DMS 273 (cell line): Measurements from ENCODE around the gene KATNAL1.
"Not testable (repeated sequence)": the region's sequence is repeated elsewhere in the genome, so short reads cannot be mapped to it uniquely, and the experiment has no call there.

Experiments used
- DNase-seq: peaks from one replicate; lab custom pipeline; 2025; ENCODE audit not compliant: unreplicated experiment; lab: John Stamatoyannopoulos, UW

The KATNAL1 gene

DNA sequence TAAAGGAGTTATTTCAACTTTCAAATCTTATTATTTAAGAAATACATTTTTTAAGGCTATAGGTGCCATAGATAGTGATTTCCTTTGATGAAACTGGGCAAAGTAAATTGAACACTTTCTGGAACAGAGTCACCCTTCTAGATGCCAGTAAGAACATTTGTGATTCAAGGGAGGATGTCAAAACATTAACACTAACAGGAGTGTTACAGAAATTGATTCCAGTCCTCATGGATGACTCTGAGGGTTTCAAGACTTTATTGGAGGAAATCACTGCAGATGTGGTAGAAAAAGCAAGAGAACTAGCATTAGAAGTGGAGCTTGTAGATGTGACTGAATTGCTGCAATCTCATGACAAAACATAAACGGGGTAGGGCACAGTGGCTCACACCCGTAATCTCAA lies 12.2 kb downstream of the KATNAL1 start:
- no peak for DNase-seq

DNA sequence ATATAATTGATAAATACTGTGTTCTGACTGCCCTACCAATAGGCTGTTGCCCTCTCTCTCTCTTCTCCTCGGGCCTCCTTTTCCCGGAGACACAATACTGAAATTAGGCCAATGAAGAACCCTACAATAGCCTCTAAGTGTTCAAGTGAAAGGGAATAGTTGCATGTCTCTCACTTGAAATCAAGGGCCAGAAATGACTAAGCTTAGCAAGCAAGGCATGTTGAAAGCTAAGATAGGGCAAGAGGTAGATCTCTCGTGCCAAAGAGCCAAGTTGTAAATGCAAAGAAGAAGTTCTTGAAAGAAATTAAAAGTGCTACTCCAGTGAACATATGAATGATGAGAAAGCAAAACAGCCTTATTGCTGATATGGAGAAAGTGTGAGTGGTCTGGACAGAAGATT lies 13.3 kb downstream of the KATNAL1 start:
- DNase-seq = no peak

DNA sequence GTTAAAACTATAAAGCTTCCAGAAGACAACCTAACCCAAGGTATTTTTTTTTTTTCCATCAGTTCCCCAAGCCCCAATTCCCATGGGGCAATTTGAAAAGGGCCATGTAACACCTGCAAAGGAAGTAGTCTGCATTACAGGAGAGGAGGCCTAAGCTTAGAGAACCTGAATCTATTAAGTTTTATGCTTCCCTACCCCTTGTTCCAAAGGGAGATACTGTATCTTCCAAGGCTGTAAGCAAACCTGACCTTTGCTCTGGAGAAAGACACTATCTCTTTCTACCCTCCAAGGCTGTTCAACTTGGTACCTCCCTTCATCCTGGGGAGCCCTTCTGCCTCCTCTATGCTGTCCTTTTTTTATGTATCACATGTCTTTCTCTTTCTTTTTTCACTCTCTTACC lies 15.0 kb downstream of the KATNAL1 start:
- no peak for DNase-seq

DNA sequence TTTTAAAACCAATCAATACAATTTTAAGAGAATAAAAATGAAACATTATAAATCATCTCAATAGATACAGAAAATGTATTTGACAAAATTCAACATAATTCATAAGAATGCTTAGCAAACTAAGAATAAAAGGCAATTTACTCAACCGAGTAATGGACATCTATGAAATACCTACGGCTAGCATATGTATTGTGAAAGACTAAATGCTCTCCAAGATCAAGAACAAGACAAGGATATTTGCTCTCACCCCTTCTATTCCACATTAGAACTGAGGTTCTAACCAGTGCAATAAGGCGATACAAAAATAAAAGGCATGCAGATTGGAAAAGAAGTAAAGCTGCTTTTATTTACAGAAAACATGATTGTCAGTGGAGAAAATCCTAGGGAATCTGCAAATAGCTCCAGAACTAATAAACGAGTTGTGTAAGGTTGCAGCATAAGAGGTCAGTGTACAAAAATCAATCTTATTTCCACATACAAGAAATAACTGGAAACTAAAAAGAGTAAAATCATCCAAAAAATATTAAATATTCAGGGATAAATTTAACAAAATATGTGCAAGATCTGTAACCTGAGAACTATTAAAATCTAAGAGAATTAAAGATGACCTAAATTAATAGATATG lies 16.4 kb downstream of the KATNAL1 start:
- DNase-seq = no peak

DNA sequence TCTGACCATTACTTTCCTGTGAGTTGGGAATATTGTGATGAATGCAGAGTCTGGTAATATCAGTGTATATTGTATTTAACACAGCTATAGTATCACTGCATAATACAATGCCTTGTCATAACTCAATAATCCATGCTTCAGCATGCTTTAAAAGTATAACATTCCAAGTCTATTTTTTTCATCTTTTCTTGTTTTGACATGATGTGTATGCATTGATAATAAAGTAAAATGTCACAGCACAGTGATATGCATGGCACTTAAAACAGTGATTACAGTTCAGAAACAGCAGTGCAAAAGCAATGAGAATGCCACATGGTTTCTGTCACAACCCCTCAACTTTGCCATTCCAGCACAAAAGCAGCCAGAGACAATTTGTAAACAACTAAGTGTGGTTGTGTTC lies 17.8 kb downstream of the KATNAL1 start:
- DNase-seq = no peak

DNA sequence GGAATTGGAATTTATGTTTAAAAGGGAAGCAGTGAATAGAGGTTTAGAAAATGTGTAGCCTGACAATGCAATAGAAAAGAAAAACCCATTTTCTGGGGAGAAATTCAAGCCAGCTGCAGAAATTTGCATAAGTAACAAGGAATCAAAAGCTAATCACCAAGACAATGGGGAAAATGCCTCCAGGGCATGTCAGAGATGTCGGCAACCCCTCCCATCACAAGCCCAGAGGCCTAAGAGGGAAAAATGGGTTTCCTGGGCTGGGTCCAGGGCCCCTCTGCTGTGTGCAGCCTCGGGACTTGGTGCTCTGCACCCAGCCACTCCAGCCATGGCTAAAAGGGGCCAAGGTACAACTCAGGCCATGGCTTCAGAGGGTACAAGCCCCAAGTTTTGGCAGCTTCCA lies 21.3 kb downstream of the KATNAL1 start:
- not testable (repeated sequence) for DNase-seq

DNA sequence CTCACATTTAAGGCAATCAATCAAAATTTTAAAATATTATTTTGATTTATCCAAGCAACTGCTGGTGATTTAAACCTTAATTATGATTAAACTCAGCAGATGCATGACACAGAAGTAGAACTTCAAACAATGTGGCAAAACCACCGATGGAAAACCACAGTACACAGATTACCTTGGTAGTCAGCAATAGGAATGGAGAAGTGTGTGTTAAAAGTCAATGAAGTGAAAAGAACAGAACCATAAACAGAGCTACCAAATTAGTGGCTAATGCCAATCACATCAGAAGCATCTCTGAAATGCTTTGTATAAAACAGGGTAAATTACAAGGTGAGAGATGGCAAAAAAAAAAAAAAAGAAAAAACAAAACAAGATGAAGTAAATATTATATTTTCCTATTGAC lies 31.2 kb downstream of the KATNAL1 start:
- DNase-seq = no peak

DNA sequence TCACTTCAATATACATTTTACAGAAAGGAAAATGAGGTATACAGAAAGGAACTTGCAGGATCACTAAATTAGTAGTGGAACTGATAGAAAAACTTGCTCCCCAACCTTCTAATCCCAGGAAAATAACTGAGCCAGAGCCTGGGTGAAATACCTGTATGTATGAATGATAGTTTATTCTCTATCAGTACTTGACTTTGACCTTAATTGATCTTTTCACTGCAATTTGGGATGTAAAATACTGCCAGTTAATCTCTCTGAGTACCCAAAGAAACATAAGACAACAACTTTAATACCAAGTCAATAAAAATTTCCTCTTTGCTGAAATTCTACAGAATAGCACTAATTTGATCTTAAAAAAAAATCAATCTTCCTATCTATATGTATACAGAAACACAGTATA lies 33.3 kb downstream of the KATNAL1 start:
- no peak for DNase-seq

DNA sequence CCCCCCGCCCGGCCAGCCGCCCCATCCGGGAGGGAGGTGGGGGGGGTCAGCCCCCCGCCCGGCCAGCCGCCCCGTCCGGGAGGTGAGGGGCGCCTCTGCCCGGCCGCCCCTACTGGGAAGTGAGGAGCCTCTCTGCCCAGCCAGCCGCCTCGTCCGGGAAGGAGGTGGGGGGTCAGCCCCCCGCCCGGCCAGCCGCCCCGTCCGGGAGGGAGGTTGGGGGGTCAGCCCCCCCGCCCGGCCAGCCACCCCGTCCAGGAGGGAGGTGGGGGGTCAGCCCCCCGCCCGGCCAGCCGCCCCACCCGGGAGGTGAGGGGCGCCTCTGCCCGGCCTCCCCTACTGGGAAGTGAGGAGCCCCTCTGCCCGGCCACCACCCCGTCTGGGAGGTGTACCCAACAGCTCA lies 37.3 kb downstream of the KATNAL1 start:
- DNase-seq = not testable (repeated sequence)

DNA sequence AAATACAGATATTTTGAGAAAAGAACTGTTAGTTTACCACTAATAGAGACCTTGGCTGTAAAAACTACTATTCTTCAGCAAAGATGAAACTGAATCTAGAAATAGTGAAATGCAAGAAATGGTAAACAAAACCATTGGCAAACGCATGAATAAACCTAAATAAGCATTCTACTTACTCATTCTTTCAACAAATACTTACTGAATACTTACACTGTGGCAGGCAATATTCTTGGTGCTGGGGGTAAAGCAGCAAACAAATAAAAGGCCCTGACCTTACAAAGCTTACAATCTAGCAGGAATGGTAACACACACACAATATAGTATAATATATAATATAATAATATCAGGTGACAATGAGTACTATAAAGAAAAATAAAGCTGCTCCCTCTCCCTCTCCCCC lies 38.7 kb downstream of the KATNAL1 start:
- no peak for DNase-seq

DNA sequence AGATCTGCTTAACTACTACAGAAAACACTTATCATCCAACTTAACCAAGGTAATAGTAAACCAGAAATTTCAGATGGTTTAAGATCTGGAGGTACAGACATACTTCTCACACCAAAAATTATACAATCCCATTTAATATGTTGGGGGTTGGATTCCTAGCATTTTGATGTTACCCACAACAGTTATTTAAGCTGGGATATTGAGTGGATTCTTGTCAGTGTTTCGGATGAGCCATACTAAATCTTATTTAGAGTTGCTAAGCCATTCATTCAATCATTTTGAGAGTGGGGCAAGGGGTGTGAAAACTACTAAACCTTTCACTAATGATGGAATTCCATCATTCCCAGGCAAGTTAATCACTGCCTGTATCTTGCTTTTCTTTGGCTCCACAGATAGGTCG lies 40.6 kb downstream of the KATNAL1 start:
- no peak for DNase-seq

DNA sequence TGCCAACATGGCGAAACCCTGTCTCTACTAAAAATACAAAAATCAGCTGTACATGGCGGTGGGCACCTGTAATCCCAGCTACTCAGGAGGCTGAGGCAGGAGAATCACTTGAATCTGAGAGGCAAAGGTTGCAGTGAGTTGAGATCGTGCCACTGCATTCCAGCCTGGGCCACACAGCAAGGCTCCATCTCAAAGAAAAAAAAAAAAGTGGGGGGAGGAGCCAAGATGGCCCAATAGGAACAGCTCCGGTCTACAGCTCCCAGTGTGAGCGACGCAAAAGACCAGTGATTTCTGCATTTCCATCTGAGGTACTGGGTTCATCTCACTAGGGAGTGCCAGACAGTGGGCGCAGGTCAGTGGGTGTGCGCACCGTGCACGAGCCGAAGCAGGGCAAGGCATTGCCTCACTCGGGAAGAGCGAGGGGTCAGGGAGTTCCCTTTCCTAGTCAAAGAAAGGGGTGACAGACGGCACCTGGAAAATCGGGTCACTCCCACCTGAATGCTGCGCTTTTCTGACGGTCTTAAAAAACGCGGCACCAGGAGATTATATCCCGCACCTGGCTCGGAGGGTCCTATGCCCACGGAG lies 48.1 kb downstream of the KATNAL1 start:
- DNase-seq = not testable (repeated sequence)

DNA sequence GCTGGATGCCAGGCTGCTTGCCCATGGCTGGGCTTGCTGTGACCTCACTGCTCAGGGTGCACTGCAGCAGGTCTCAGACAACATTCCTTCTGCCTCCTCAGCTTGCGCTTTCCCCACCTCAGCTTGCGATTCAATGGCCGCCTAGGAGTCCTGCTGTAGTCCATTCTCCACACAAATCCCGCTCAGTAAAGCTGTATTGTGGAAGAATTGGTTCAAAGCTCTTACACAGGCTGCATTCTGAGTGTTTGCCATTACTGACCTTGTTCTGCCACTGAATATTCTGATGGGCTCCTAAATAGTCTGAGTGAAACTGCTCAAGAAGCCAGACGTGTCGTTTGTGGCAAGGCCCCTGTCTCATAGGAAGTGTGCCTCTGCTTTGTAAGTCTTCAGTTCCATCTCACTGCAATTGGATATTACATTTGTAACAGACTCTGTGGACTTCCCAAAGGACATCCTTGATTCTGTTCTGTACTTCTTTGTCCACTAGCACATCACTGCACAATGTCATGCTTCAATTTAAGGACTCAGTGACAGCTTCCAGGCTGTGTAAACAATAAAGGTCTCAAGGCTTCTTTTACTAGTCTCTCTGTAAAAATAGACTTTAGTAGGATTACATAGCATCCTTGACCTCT lies 49.8 kb downstream of the KATNAL1 start:
- no peak for DNase-seq

DNA sequence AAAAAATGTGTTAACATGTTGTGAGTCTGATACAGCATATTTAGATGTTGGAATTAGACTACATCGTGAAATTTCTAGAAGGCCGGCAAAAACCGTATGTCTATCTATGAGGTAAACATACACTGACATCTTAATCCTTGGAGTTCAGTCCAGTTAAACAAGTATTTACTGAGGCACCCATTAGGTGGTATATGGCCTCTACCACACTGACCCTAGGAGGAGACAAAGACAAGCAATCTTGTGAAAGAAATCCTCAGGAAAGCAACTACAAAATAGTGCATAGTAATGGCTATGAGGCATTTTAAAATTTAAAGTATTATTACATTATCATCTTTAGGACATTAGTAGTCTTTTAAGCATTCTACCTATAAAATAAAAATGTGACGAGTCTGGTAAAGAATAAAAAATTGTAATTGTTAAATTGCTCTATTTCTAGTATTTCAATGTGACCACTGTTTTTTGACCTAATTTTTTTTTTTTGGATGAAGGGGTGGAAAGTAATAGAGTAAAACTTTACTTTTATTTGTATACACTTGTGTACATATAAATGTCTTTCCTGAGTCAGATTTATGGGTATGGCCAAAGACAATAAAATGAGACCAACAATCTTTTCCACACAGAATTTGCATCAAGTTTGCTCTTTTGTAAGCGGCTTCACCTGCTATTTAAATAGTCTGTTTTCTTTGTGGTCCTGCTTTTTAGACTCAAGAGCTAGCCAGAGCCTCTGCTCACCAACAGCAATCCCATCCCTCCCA lies 50.5 kb downstream of the KATNAL1 start:
- no peak for DNase-seq

DNA sequence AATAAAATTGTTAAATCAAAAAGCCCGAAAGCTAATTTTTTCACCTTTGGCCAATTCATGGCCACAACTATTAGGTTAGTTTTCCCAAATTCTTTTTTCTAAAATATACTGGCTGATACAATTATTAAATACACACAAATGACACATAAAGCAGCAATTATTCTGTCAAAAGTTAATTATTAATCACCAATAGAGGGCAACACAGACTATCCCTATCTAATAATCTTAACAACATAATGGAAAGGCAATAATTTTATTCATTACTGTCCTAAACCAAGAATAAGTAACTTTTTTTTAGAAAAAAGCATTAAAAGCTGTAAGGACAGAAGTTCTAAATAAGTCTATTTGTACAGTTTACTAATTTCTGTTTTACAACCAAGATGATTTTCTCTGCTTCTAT lies 51.7 kb downstream of the KATNAL1 start:
- DNase-seq = no peak

DNA sequence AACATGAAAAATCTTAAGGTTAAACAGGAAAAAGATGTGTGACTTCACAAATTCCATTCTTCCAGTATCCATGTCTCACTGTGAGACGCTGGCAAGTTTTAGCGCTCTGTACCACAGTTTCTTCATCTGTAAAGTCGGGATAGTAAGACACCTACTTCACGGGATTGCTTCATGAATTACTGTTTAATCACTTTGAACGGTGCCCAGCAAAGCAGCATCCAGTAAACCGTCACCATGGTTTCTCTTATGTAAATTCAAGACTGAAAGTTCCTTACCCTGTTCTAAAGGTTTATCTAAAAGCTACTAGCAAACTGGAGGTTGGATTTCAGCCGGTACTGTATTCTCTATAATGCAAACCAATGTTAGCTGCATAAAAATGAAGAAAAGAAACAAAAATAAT lies 53.5 kb downstream of the KATNAL1 start:
- DNase-seq = no peak

DNA sequence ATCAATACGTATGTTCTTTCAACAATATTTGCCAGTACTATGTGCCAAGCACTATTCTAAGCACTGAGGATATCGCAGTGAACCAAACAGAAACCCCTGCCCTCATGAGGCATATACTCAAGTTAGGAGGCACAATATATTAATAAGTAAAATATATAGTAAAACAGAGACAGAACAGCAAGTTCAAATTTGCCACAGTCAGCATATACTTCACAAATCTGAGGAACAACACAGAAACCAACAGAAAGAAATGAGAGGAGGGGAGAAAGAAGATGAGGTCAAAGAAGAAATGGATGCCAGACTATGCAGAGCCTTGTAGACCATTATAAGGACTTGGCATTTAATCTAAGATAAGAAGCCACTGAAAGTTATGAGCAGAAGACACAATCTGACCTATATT lies 59.9 kb downstream of the KATNAL1 start:
- DNase-seq = no peak

DNA sequence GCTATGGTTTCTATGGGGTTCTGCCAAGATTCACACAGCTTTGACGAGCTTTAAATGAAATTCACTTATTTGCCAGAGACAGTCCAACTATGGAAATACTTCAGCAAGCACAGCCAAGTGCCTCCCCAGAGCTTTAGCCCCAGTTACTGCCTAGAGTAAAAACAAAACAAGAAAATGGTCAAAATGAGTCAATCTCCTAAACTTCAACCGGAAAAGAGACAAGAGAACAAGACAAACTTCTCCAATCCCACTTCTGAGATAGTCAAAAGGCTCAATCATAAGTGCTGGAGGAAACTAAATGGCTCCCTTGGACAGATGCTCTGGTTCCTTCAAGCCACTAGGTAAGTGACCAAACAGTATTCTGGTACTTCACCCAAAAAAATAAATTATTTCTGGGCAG lies 65.8 kb downstream of the KATNAL1 start:
- no peak for DNase-seq

DNA sequence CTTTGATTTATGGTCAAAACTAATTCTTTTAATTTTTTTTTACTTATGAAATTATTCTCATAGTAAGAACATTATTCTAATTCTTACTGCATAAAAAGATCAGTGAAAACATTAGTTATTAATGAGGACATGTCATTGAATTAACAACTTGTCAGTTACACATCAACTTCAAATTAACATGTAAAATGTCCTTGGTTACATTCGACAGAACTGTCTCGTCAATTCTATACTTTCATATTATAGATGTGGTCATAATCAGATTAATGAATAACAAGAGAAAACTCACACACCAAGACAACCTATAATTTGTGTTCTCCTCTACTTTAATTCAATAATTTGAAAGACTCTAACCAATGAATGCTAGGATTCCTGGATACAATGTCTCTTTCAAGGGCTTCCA lies 66.7 kb downstream of the KATNAL1 start:
- DNase-seq = no peak

DNA sequence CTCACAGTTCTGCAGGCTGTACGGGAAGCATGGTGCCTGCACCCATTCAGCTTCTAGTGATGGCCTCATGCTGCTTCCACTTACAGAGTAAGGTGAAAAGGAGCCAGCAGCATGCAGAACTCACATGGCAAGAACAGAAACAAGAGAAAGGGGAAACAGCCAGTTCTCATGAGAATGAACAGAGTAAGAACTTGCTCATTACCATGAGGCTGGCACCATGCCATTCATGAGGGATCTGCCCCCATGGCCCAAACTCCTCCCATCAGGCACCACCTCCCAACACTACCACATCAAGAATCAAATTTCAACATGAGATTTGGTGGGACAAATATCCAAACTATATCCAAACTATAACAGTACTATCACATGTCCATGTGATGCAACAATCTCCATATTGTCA lies 72.1 kb downstream of the KATNAL1 start:
- DNase-seq = no peak

DNA sequence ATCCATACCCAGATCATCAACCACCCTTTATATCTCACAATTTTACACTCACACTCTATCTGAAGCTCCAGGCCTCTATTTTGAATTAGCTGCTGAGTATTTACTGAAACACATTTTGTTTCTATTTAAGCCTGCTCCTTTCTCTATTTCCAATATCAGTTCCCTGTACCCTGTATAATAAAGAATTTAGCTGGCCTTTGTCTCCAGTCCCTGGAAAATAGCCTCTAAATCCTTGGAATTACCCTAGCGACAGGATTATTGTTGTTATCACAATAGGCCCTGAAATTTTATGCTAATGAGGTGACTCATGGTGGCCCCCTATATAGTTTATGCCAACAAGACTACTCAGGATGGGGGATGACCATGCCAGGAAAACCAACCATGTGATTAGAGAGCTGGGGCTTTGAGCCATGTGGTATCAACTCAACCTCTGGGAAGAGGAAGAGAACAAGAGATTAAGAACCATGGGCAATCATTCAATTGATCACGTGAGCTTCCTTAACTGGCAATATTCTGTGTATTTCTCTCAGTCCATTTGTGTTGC lies 72.7 kb downstream of the KATNAL1 start:
- DNase-seq = no peak

DNA sequence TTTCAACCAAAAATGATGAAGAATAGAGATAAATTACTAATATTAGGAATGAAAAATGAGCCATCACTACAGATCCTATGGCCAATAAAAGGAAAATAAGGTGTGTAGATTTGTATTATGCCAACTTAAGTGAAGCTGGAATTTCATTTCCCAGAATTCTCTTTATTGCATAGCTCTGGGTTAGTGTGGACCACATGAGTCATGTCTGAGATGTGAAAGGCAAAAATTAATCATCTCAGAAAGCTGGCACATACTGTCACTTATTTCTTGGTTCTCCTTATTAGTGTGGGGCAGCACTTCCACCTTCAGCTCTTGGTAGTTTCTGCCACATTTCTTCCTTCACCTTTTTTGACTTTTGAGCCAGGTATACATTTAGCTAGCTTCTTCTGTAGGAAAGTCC lies 82.6 kb downstream of the KATNAL1 start:
- DNase-seq = no peak
